Epidermal melanocyte (primary cell): Measurements from ENCODE around the gene MAGEE1.

ENCODE experiments used
- DNase-seq: peaks from one replicate; pipeline ENCODE4 v3.0.0; 2011; ENCODE audit warnings: low spot score; ENCODE audit not compliant: insufficient read length

MAGEE1 gene, protein sequence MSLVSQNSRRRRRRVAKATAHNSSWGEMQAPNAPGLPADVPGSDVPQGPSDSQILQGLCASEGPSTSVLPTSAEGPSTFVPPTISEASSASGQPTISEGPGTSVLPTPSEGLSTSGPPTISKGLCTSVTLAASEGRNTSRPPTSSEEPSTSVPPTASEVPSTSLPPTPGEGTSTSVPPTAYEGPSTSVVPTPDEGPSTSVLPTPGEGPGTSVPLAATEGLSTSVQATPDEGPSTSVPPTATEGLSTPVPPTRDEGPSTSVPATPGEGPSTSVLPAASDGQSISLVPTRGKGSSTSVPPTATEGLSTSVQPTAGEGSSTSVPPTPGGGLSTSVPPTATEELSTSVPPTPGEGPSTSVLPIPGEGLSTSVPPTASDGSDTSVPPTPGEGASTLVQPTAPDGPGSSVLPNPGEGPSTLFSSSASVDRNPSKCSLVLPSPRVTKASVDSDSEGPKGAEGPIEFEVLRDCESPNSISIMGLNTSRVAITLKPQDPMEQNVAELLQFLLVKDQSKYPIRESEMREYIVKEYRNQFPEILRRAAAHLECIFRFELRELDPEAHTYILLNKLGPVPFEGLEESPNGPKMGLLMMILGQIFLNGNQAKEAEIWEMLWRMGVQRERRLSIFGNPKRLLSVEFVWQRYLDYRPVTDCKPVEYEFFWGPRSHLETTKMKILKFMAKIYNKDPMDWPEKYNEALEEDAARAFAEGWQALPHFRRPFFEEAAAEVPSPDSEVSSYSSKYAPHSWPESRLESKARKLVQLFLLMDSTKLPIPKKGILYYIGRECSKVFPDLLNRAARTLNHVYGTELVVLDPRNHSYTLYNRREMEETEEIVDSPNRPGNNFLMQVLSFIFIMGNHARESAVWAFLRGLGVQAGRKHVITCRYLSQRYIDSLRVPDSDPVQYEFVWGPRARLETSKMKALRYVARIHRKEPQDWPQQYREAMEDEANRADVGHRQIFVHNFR

DNA sequence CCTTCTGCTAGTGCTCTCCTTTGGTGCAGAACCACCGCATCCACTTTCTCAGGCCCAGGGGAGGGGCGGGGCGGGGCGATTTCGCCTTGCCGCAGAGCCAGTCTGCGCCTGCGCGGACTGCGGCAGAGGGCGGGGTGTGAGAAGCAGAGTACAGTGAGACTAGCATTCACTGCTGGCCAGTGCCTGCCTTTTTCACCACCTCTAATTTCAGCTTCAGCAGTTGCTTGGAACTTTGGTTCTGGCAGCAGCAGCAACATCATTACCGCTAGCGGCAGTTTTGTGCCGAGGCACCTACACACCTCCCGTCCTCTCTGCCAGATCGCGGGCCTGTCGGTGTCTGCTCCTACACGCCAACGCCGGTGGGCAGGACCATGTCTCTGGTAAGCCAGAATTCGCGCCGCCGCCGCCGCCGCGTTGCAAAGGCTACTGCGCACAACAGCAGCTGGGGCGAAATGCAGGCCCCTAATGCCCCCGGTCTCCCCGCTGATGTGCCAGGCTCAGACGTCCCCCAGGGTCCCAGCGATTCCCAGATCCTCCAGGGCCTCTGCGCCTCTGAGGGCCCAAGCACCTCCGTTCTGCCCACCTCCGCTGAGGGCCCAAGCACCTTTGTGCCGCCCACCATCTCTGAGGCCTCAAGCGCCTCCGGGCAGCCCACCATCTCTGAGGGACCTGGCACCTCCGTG is at the start of gene MAGEE1:
TSS of gene MAGEE1 (plus strand) at position 151 of the 683 bp plus-strand sequence. CDS start at position 372, 221 bp downstream.
- peak; percentile 31 for DNase-seq

GRCh38 chrX:76398970-76399369 is 28.5 kb upstream of the MAGEE1 start:
- no peak for DNase-seq

- DNase-seq: no peak
Observed at GRCh38 chrX:76407795-76408194, 19.7 kb upstream of the MAGEE1 start.

- DNase-seq: no peak
Observed at GRCh38 chrX:76420237-76420636, 7.3 kb upstream of the MAGEE1 start.

DNA sequence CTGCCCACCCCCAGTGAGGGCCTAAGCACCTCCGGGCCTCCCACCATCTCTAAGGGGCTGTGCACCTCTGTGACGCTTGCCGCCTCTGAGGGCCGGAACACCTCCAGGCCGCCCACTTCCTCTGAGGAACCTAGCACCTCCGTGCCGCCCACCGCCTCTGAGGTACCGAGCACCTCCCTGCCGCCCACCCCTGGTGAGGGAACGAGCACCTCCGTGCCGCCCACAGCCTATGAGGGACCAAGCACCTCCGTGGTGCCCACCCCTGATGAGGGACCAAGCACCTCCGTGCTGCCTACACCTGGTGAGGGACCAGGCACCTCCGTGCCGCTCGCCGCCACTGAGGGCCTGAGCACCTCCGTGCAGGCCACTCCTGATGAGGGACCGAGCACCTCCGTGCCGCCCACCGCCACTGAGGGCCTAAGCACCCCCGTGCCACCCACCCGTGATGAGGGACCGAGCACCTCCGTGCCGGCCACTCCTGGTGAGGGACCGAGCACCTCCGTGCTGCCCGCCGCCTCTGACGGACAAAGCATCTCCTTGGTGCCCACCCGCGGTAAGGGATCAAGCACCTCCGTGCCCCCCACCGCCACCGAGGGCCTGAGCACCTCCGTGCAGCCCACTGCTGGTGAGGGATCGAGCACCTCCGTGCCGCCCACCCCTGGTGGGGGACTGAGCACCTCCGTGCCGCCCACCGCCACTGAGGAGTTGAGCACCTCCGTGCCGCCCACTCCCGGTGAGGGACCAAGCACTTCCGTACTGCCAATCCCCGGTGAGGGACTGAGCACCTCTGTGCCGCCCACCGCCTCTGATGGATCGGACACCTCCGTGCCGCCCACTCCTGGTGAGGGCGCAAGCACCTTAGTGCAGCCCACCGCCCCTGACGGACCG is 977 bp downstream of the MAGEE1 start:
- DNase-seq: no peak

DNA sequence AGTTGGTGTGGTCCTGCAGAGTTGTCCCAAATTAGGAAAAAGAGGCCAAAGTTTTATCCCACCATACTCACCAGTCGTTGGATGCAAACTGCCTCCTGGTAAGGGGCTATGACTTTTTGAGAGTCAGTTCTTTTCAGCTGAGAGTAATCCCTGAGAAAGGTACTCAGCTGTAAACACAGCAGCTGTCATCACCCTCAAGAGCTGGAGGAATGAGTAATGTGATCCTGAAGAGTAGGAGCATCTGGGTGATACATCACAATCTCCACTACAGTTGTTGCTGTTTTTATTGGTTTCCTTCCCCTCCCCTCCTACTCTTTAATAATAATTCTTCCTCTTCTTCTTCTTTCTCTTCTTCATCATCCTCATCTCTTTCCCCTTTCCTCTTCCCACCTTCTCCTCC is 5.7 kb downstream of the MAGEE1 start:
- DNase-seq: no peak

GRCh38 chrX:76434103-76434741 is 6.7 kb downstream of the MAGEE1 start:
- DNase-seq: no peak

- DNase-seq: no peak
Observed at GRCh38 chrX:76439188-76439587, 11.7 kb downstream of the MAGEE1 start.

DNA sequence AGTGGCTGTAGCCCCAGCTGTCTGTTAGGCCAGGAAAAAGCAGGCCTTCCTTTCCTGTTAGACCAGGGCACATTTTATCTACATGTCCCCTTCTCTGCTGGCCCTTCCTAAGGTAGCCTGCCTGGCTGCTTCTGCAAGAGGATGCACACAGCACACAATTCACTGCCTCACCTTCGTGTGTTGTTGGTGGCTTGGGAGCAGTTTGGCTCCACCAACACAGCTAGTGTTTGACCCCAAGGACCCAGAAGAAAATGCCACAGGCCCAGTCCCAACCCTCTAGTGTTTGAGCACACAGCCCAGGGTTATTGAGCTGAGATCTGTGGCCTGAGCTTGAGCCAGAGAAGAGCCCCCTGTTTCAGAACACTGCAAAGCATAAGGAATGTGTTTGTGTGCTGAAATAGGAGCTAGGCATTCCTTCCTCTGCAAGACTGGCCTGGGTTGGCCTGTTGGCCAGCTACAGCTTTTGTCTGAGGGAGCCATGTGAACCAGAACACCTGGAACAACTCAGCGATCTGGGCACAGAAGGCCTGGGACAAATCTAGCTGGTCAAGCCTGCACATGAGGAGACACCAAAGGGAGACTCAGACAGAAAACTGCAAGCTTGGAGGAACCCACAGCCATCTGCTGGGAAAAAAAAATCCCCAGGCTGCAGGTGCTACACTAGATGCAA is 26.4 kb downstream of the MAGEE1 start:
- DNase-seq: no peak

GRCh38 chrX:76454456-76454927 is 27.0 kb downstream of the MAGEE1 start:
- DNase-seq: no peak

DNA sequence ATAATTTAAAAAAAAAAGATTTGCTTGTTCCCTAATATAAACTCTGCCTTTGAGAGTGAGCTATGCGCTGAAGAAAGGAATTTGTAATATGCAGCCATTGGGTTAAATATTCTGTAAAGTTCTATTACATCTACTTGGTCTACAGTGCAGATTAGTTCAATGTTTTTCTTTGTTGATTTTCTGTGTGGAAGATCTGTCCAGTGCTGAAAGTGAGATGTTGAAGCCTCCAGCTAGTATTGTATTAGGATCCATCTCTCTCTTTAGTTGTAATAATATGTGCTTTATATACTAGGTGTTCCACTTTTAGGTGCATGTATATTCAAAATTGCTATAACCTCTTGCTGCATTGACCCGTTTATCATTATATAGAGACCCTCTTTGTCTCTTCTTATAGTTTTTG is 49.8 kb downstream of the MAGEE1 start:
- no peak for DNase-seq
